Brain microvascular endothelial cell (primary cell): Measurements from ENCODE around the gene MSLN.

Source experiments
- DNase-seq: peaks from one replicate; pipeline ENCODE4 v3.0.0-alpha.2; 2020
- H3K27ac ChIP-seq: fragments of 250-450 bp; sonication (Bioruptor Pico); 2 replicates; pipeline ENCODE4 v1.5.1; 2020; ENCODE audit warnings: mild to moderate bottlenecking, moderate library complexity
- H3K27me3 ChIP-seq: fragments of 250-450 bp; sonication (Bioruptor Pico); replicated peaks from 2 replicates; pipeline ENCODE4 v1.5.1; 2020; ENCODE audit warnings: mild to moderate bottlenecking
- H3K36me3 ChIP-seq: fragments of 250-450 bp; sonication (Bioruptor Pico); replicated peaks from 2 replicates; pipeline ENCODE4 v1.5.1; 2020; ENCODE audit warnings: mild to moderate bottlenecking
- H3K4me3 ChIP-seq: 2 replicates; pipeline ENCODE4 v1.5.1; 2011; ENCODE audit warnings: low read depth, mild to moderate bottlenecking, control low read depth, low read length, moderate library complexity
- in situ Hi-C: cut with HindIII; loops from 2 replicates; pipeline ENCODE4 v1.10.0; 2017; ENCODE audit warnings: low sequenced_read_pairs, low pct_ligation_motif_present
- TF ChIP-seq, protein P1 (sequence below): IDR thresholded peaks from 2 replicates; pipeline ENCODE4 v1.5.1; 2011; ENCODE audit warnings: low read depth, mild to moderate bottlenecking, moderate library complexity, low read length, control low read depth, inconsistent platforms; ENCODE audit errors: missing control alignments

MSLN gene

DNA sequence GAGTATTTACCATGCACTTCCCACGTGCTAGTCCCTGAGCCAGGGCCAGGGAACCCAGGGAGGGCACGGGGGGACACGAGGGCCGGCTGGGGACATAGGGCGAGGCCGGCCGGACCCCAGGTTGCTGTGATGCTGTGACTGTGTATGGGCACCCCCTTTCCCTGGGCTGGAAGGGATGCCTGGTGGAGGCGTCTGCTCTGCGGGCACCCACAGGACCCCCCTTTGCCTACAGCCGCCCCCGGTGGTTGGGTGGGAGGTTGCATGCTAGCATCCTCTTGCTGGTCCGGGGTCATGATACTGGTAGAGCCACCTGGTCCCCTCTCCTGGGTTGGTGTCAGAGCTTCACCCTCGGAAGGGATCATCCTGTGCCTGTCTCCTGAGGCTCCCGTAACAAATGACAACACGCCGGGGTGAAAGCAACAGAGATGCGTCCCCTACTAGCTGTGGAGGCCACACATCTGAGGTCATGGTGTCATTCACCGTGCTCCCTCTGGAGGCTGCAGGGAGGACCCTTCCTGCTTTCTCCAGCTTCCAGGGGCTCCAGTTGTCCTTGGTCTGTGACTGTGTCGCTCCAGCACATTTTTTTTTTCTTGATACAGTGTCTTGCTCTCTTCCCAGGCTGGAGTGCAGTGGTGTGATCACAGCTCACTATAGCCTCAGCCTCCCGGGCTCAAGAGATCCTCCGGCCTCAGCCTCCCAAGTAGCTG, 16.6 kb upstream of the MSLN start:
- Histone ChIP-seq H3K4me3 (no peak overlapping the region), H3K27ac (no peak overlapping the region), H3K36me3 (no peaks in the 10 kb centered on the region), H3K27me3 (no peaks in the 10 kb centered on the region)
- no peak for DNase-seq
- in situ Hi-C loops = no loop called here
- TF ChIP-seq, protein P1, sequence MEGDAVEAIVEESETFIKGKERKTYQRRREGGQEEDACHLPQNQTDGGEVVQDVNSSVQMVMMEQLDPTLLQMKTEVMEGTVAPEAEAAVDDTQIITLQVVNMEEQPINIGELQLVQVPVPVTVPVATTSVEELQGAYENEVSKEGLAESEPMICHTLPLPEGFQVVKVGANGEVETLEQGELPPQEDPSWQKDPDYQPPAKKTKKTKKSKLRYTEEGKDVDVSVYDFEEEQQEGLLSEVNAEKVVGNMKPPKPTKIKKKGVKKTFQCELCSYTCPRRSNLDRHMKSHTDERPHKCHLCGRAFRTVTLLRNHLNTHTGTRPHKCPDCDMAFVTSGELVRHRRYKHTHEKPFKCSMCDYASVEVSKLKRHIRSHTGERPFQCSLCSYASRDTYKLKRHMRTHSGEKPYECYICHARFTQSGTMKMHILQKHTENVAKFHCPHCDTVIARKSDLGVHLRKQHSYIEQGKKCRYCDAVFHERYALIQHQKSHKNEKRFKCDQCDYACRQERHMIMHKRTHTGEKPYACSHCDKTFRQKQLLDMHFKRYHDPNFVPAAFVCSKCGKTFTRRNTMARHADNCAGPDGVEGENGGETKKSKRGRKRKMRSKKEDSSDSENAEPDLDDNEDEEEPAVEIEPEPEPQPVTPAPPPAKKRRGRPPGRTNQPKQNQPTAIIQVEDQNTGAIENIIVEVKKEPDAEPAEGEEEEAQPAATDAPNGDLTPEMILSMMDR = peak; percentile 38

DNA sequence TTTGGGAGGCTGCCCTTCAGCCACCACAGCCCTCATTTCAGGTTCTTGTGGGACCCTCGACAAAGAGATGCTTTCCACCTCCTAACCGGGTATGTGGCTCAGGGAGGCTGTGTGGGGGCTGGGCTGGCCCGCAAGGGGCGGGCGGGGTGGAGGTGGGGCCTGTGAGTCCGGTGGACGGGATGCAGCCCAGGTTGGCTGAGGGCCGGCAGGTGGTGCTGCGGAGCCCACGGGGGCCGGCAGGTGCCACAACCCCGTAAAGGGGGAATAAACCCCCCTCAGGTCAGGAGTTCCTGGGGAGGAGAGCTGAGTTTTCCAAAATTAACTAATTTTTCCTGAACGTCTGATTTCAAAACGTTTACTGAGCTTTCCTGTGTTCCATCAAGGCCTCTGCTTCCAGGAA, 14.8 kb upstream of the MSLN start:
- Histone ChIP-seq H3K4me3 (no peak overlapping the region), H3K27me3 (no peaks in the 10 kb centered on the region), H3K27ac (no peak overlapping the region), H3K36me3 (no peaks in the 10 kb centered on the region)
- TF ChIP-seq, protein P1 = peak; percentile 57
- in situ Hi-C loops = no loop called here
- no peak for DNase-seq

DNA sequence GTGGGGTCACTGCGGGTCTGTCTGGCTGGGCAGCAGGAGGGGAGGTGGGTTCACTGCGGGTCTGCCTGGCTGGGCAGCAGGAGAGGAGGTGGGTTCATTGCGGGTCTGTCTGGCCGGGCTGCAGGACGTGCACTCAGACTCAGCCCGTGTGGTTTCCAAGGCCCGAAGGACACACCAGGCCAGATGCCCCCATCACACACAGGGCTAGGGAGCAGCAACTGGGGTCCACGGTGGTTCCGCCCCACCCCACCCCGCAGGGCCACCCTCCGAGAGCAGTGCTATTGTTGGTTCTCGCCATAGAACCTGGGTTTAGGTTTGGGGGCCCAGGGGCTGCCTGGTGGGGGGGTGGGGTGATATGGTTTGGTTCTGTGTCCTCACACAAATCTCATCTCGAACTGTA, 13.9 kb upstream of the MSLN start:
- TF ChIP-seq, protein P1 = no peak
- in situ Hi-C loops = no loop called here
- no peaks in the 10 kb centered on the region for H3K27me3 ChIP-seq
- no peak overlapping the region for H3K4me3 ChIP-seq
- H3K27ac ChIP-seq = no peak overlapping the region
- H3K36me3 ChIP-seq = no peaks in the 10 kb centered on the region
- no peak for DNase-seq

DNA sequence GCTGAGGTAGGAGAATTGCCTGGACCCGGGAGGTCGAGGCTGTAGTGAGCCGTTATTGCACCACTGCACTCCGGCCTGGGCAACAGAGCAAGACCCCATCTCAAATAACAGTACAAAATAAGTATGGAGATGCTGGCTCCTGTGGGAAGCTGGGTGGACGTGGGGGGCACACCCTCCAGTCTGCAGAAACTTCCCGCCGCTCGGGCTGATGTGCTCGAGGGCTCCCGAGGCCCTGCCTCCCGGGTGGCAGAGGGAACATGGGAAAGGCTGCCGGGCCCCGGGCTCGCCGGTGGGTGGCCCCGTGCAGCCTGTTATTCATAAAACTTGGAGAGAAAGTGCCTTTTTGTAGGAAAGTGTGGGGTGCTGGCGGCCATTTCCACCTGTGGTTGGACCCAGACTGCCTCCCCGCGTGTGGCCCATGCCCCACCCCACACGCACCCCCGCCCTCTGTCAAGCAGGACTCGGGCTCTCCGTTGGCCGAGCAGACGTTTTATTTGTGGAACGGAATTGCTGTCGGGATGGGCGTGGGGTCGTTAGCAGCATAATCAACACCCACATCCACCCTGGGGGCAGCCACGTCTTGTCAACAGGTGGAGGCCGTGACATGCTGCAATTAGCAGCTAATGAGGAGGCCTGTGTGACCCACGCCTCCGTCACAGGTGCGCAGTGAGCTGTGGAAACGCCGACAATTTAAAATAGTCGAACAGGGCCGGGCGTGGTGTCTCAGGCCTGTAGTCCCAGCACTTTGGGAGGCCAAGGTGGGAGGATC, 12.4 kb upstream of the MSLN start:
- peaks cover 4% of the 10 kb centered on the region for H3K27me3 ChIP-seq
- H3K27ac ChIP-seq = no peak overlapping the region
- TF ChIP-seq, protein P1 = no peak
- DNase-seq = no peak
- no peaks in the 10 kb centered on the region for H3K36me3 ChIP-seq
- H3K4me3 ChIP-seq = no peak overlapping the region
- in situ Hi-C loops = no loop called here

DNA sequence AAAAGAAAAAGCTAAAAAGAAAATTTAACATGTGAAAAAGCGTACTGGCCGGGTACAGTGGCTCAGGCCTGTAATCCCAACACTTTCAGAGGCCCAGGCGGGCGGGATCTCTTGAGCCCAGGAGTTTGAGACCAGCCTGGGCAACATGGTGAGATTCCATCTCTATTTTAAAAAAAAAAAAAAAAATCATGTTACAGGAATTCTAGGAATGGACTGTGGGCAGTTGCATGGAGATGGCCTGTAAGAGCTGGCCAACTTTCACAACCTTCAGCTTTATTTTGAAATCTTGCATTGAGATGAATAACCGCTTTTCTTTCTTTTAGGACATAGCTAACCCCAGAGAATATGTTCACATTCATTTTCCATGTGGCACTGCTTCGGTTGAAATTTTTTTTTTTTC, 11.5 kb upstream of the MSLN start:
- peak; percentile 35 for DNase-seq
- TF ChIP-seq, protein P1 = no peak
- Histone ChIP-seq H3K4me3 (no peak overlapping the region), H3K27ac (no peak overlapping the region), H3K27me3 (peaks cover 4% of the 10 kb centered on the region), H3K36me3 (no peaks in the 10 kb centered on the region)
- in situ Hi-C loops = no loop called here
